NCI-H2081 (cell line): ENCODE results near the gene CASP9.

Source experiments
- DNase-seq, 2 experiments: peaks; one replicate each; lab custom pipeline; 2025; lab: John Stamatoyannopoulos, UW

Gene CASP9

DNA sequence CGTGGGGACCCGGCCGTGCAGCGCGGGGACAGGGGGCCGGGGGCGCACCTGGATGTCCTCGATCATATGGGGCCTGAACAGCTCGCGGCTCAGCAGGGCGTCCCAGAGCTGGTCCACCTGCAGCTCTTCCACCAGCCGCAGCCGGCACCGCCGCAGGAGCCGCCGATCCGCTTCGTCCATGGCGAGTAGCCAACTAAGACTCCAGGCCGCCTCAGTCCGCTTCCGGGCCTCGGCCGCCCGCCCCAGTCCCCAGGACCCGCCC lies at the start of gene CASP9:
TSS of gene CASP9 (minus strand) at position 195 of the 262 bp plus-strand sequence. CDS start at position 180, 15 bp downstream.
- no peak for DNase-seq

- no peak for DNase-seq
These were observed 49.5 kb upstream of the CASP9 start for GRCh38 chr1:15573477-15573876.

GRCh38 chr1:15571266-15571665 lies 47.3 kb upstream of the CASP9 start:
- no peak for DNase-seq

GRCh38 chr1:15570861-15571260 lies 46.8 kb upstream of the CASP9 start:
- no peak for DNase-seq

GRCh38 chr1:15568387-15569073 lies 44.5 kb upstream of the CASP9 start:
- no peak for DNase-seq

DNA sequence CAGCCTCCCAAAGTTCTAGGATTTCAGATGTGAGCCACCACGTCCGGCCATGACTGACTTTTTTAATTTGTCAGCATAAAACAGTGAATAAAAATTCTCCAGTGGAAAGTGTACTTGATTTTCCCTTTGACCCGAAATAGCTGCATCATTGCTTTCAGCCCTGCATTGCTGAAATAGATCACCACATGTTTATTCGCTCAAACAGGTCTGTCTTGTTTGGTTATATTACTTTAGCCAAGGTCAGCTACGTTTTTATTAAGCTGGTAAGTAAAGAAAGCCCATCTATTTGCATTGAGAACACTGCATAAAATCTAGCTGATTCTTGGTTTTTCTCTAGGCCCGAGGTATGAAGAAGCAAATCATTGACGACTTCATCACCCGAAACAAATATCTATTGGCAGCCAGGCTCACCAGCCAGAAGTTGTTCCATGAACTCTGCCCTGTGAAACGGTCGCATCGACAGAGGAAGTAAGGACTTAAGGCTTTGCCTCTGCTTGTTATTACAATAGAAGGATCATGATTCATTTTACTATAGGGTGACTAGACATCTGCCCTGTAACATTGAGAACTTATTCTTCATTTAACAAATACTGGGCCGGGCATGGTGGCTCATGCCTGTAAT lies 35.3 kb upstream of the CASP9 start:
- no peak for DNase-seq

DNA sequence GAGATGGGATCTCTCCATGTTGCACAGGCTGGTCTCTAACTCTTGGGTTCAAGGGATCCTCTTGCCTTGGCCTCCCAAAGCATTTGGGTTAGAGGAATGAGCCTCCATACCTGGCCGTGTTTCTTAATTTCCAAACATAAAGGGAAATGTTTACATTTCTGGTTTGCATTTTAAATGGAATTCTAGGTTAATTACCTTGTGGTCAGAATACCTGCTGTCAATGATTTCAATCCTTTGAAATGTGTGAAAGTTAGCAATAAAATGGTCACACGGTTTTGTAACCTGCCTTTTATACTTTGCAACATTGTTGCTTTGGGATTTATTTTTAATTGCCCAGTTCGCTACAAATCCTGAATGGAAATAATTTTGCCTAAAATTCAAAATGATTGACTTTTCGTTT lies 34.5 kb upstream of the CASP9 start:
- no peak for DNase-seq

DNA sequence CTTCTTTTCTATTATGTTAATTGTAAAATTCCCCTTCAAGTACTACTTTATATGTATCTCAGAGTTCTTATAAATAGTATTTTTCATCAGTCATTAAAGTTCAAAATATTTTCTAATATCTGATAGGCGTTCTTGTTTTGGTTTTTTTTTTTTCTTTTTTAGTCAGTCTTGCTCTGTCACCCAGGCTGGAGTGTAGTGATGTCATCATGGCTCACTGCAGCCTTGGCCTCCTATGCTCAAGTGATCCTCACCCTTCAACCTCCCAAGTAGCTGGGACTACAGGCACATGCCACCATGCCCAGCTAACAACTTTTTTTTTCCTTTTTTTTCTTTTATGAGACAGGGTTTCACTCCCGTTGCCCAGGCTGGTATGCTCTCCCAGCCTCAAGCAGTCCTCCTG lies 33.6 kb upstream of the CASP9 start:
- DNase-seq = no peak

DNA sequence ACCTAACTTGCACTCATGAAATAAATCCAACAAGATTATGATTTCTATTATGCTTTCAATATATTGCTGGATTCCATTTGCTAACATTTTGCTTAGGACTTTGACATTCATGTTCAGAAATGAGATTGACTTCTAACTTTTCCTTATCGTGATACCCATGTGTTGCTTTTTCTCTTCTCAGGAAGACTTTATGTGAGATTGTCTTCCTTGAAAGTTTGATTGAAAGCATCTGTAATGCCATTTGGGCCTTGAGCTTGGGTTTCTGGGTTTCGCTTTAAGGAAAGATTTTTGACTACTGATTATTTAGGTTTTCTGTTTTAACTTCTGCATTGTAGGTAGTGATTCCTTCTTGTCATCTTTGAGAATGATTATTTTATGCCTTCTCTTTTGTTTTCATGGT lies 33.0 kb upstream of the CASP9 start:
- DNase-seq = no peak

- DNase-seq = no peak
These were observed 26.6 kb upstream of the CASP9 start for GRCh38 chr1:15550573-15550972.

DNA sequence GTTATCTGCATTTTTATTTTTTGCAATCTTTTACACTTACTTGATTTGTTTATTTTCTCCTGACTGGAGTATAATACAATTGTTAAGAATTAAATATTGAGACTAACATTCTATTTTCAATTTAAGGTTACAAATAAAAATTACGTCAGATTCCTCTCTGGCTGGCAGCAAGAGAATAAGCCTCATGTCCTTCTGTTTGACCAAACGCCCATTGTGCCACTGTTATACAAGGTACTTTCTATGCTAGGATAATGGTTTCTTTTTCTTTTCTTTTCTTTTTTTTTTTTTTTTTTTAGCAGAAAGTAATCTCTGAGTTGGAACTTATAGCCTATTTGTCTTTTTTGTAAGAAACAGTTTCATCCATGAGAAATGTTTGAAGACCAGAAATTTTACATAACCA lies 22.6 kb upstream of the CASP9 start:
- no peak for DNase-seq

GRCh38 chr1:15543589-15544568 lies 19.9 kb upstream of the CASP9 start:
- no peak for DNase-seq

DNA sequence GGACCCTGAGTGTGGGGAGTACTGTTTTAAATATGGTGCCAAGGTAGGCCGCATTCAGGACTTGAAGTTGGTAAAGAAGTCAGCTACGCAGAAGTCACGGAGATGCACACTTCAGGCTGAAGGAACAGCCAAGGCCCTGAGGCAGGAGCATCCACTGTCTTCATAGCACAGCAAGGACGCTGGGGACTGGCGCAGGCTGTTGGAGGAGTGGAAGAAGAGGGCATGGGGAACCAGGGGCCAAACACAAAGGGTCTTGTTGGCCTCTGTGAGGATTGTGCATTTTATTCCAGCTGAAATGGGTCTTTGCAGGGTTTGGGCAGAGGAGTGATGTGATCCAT lies 19.2 kb upstream of the CASP9 start:
- no peak for DNase-seq

- no peak for DNase-seq
These were observed 18.6 kb upstream of the CASP9 start for GRCh38 chr1:15542388-15543250.

- no peak for DNase-seq
These were observed 17.3 kb upstream of the CASP9 start for GRCh38 chr1:15541231-15541792.

- no peak for DNase-seq
These were observed 16.2 kb upstream of the CASP9 start for GRCh38 chr1:15540186-15540585.

DNA sequence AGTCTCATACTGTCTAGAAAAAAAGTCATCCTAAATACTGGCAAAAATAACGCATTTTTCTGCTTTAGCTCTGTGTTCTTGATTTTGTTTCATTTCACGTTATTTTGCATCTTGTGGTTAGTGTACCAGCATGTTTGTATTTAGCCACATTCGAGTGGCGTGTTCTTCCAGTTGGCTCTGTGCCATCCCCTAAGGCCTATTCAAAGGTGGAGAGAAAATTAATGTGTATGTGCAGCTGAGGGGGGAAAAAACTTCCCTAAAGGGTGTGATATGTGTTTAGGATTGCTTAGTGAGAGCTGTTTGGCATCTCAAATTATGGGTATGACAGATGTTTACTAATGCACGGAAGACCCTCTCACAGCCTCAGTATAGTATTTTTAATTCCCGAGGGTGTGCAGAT lies 14.8 kb upstream of the CASP9 start:
- DNase-seq = peak; percentile 59 to 71

DNA sequence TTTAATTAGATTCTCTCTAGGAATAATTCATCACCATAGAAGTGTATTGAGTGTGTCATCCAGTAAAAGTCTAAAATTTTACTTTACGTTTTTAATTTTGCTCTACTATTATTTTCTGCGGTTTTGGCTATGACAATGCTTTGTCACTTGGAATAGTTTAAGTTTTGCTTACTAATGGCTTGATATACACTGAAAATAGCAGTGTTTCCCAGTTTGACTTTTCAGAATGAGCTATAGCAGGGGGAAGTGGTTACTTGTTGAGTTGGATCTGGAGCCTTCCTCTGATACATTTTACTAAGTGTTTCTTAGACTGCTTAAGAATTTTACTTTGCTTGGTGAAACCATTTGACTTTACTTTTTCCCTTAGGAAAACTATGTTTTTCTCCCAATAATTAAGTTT lies 7.7 kb upstream of the CASP9 start:
- DNase-seq = no peak

DNA sequence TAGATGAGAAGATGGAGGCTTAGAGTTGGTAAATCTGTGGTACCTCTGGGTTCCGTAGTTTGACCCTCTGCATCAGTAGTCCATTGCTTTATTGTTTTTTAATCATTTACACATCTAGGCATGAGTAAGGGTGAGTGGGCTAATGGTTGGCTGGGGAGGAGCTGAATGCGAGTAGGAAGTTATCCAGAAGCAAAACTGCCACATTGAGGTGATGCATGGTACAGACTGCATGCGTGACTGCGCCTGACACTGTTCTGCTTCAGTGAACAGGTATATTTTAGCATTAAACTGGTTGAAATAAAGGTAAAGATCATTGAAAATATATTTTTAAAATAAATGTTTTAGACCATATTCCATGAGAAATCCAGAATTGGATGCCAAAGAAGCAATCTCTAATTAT lies 7.0 kb upstream of the CASP9 start:
- no peak for DNase-seq

GRCh38 chr1:15526490-15527339 lies 2.7 kb upstream of the CASP9 start, which contains the start of gene DNAJC16:
Gene DNAJC16, plus strand, starts transcription at chr1:15526848. Its CDS starts 2,258 bp downstream, at chr1:15529106.
- DNase-seq = peak; percentile 100

- DNase-seq = no peak
These were observed 2.0 kb upstream of the CASP9 start for GRCh38 chr1:15526021-15526489.
